Mesenchymal stem cell (in vitro differentiated cells and primary cell): ENCODE results near the gene BDKRB2.

ENCODE experiments used
- DNase-seq: peaks from one replicate; pipeline ENCODE4 v3.0.0-alpha.2; 2013
- H2AFZ ChIP-seq: one replicate; pipeline ENCODE4 v1.6.1; 2013; ENCODE audit warnings: low read depth, mild to moderate bottlenecking, control low read depth, inconsistent platforms, low read length, moderate library complexity
- H2AK5ac ChIP-seq: 2 replicates; pipeline ENCODE4 v1.6.1; 2013; ENCODE audit warnings: low read length, moderate library complexity, mild to moderate bottlenecking, inconsistent platforms; ENCODE audit not compliant: severe bottlenecking
- H2BK120ac ChIP-seq: one replicate; pipeline ENCODE4 v1.6.1; 2013; ENCODE audit warnings: low read depth, mild to moderate bottlenecking, inconsistent platforms, low read length, moderate library complexity
- H2BK12ac ChIP-seq, 2 experiments: one replicate each; pipeline ENCODE4 v1.6.1; 2013; ENCODE audit warnings: inconsistent platforms in 2 of 2, low read length in 2 of 2, mild to moderate bottlenecking in 2 of 2, moderate library complexity in 2 of 2, control low read depth in 1 of 2
- H2BK15ac ChIP-seq: one replicate; pipeline ENCODE4 v1.6.1; 2013; ENCODE audit warnings: mild to moderate bottlenecking, low read depth, inconsistent platforms; ENCODE audit not compliant: poor library complexity, severe bottlenecking
- H2BK5ac ChIP-seq: 2 replicates; pipeline ENCODE4 v1.6.1; 2013; ENCODE audit warnings: low read depth, mild to moderate bottlenecking, low read length, control low read depth, inconsistent platforms; ENCODE audit not compliant: poor library complexity, severe bottlenecking
- H3K14ac ChIP-seq, 2 experiments: one replicate each; pipeline ENCODE4 v1.6.1; 2013; ENCODE audit warnings: inconsistent platforms in 2 of 2, low read length in 2 of 2, control low read depth in 1 of 2, mild to moderate bottlenecking in 1 of 2, moderate library complexity in 1 of 2
- H3K18ac ChIP-seq, 2 experiments: one replicate each; pipeline ENCODE4 v1.6.1; 2013; ENCODE audit warnings: inconsistent platforms in 2 of 2, low read length in 2 of 2, control low read depth in 1 of 2, low read depth in 1 of 2, mild to moderate bottlenecking in 1 of 2
- H3K23ac ChIP-seq, 2 experiments: one replicate each; pipeline ENCODE4 v1.6.1; 2013; ENCODE audit warnings: inconsistent platforms in 2 of 2, low read length in 2 of 2, mild to moderate bottlenecking in 2 of 2, moderate library complexity in 2 of 2, control low read depth in 1 of 2
- H3K27ac ChIP-seq: 2 replicates; pipeline ENCODE4 v1.5.1; 2013; ENCODE audit warnings: mild to moderate bottlenecking, moderate library complexity, low read length, control low read depth, inconsistent platforms; ENCODE audit not compliant: poor library complexity, severe bottlenecking
- H3K27me3 ChIP-seq, 2 experiments: 2 replicates each; pipeline versions ENCODE4 v1.6.1 to v1.7.0; 2013; ENCODE audit warnings: low read length in 2 of 2, mild to moderate bottlenecking in 2 of 2, moderate library complexity in 2 of 2, control low read depth in 1 of 2, inconsistent platforms in 1 of 2; ENCODE audit not compliant: control insufficient read depth in 1 of 2, insufficient read depth in 1 of 2
- H3K36me3 ChIP-seq, 2 experiments: 2 replicates each; pipeline versions ENCODE4 v1.6.1 to v1.7.0; 2013; ENCODE audit warnings: low read length in 2 of 2, control low read depth in 1 of 2, inconsistent platforms in 1 of 2, low read depth in 1 of 2, mild to moderate bottlenecking in 1 of 2; ENCODE audit not compliant: insufficient read depth in 2 of 2, control insufficient read depth in 1 of 2
- H3K4ac ChIP-seq, 2 experiments: one replicate each; pipeline ENCODE4 v1.6.1; 2013; ENCODE audit warnings: inconsistent platforms in 2 of 2, low read length in 2 of 2, mild to moderate bottlenecking in 2 of 2, moderate library complexity in 2 of 2, control low read depth in 1 of 2, low read depth in 1 of 2
- H3K4me1 ChIP-seq: 2 replicates; pipeline ENCODE4 v1.6.1; 2013; ENCODE audit warnings: low read depth, low read length, control low read depth; ENCODE audit not compliant: control insufficient read depth, insufficient read depth
- H3K4me2 ChIP-seq: 2 replicates; pipeline ENCODE4 v1.6.1; 2013; ENCODE audit warnings: low read length, mild to moderate bottlenecking, inconsistent platforms; ENCODE audit not compliant: poor library complexity, severe bottlenecking
- H3K4me3 ChIP-seq, 2 experiments: 2 replicates each; pipeline versions ENCODE4 v1.5.1 to v1.7.0; 2013; ENCODE audit warnings: low read length in 2 of 2, mild to moderate bottlenecking in 2 of 2, control low read depth in 1 of 2, low read depth in 1 of 2; ENCODE audit not compliant: insufficient read depth in 1 of 2
- H3K79me1 ChIP-seq: replicated peaks from 2 replicates; pipeline ENCODE4 v1.6.1; 2013; ENCODE audit warnings: mild to moderate bottlenecking, control low read depth, low read length, inconsistent platforms; ENCODE audit not compliant: poor library complexity, severe bottlenecking
- H3K9ac ChIP-seq: 2 replicates; pipeline ENCODE4 v1.7.0; 2013; ENCODE audit warnings: mild to moderate bottlenecking, low read length, moderate library complexity
- H3K9me3 ChIP-seq: 2 replicates; pipeline ENCODE4 v1.7.0; 2013; ENCODE audit warnings: mild to moderate bottlenecking, low read length; ENCODE audit not compliant: control insufficient read depth
- H4K8ac ChIP-seq: one replicate; pipeline ENCODE4 v1.6.1; 2013; ENCODE audit warnings: inconsistent platforms, mild to moderate bottlenecking, low read length, moderate library complexity
- H4K91ac ChIP-seq: one replicate; pipeline ENCODE4 v1.6.1; 2013; ENCODE audit warnings: mild to moderate bottlenecking, low read length, inconsistent platforms
- whole genome bisulfite sequencing: methylation state at CpG from one replicate; pipeline ENCODE4 v1.1.7; 2013; ENCODE audit warnings: mixed read lengths; 5-methylcytosine and 5-hydroxymethylcytosine counted together

Gene BDKRB2

GRCh38 chr14:96270565-96271420 is 66.2 kb downstream of the BDKRB2 start:
- peak overlapping the region; percentile 2 for H2BK120ac ChIP-seq
- no peak overlapping the region for H4K8ac ChIP-seq
- H3K18ac ChIP-seq: peak overlapping the region; percentile 1 to 67
- H3K4me1 ChIP-seq: peaks cover 43% of the 10 kb centered on the region
- peaks cover 6% of the 10 kb centered on the region for H3K79me1 ChIP-seq
- peak overlapping the region; percentile 74 for H4K91ac ChIP-seq
- no peak overlapping the region for H3K14ac ChIP-seq
- DNase-seq: no peak
- H3K9me3 ChIP-seq: peaks cover 11% of the 10 kb centered on the region
- no peak overlapping the region for H2BK15ac ChIP-seq
- H3K27me3 ChIP-seq: no peaks in the 10 kb centered on the region
- no peak overlapping the region for H3K4me2 ChIP-seq
- peak overlapping the region; percentile 61 for H3K9ac ChIP-seq
- no peak overlapping the region for H2AFZ ChIP-seq
- H3K23ac ChIP-seq: no peak overlapping the region
- peak overlapping the region; percentile 16 to 90 for H3K4ac ChIP-seq
- peak overlapping the region; percentile 90 for H2AK5ac ChIP-seq
- H3K4me3 ChIP-seq: no peak overlapping the region
- H2BK12ac ChIP-seq: peak overlapping the region; percentile 81 to 91
- H3K36me3 ChIP-seq: peaks cover 0 to 1% of the 10 kb centered on the region in 2 experiments
- 97% methylated on average over 8 of the region's 8 CpGs for WGBS
- H2BK5ac ChIP-seq: no peak overlapping the region
- H3K27ac ChIP-seq: no peak overlapping the region

GRCh38 chr14:96271421-96271762 is 66.8 kb downstream of the BDKRB2 start:
- H2AK5ac ChIP-seq: no peak overlapping the region
- no peak overlapping the region for H4K8ac ChIP-seq
- no peak overlapping the region for H3K27ac ChIP-seq
- H3K9ac ChIP-seq: peak overlapping the region; percentile 61
- H3K4me3 ChIP-seq: no peak overlapping the region
- no peak overlapping the region for H2BK15ac ChIP-seq
- H2BK5ac ChIP-seq: no peak overlapping the region
- peak overlapping the region; percentile 52 for H4K91ac ChIP-seq
- H3K36me3 ChIP-seq: no peaks in the 10 kb centered on the region
- H3K4ac ChIP-seq: no peak overlapping the region
- no peak overlapping the region for H3K23ac ChIP-seq
- WGBS: 100% methylated on average over 1 of the region's 1 CpG
- no peak overlapping the region for H3K14ac ChIP-seq
- no peak overlapping the region for H3K4me2 ChIP-seq
- no peaks in the 10 kb centered on the region for H3K27me3 ChIP-seq
- no peaks in the 10 kb centered on the region for H3K79me1 ChIP-seq
- H2BK120ac ChIP-seq: no peak overlapping the region
- H2BK12ac ChIP-seq: peak overlapping the region; percentile 31 to 91
- peaks cover 38% of the 10 kb centered on the region for H3K4me1 ChIP-seq
- peaks cover 11% of the 10 kb centered on the region for H3K9me3 ChIP-seq
- peak overlapping the region in 1 of 2 experiments; percentile 67 for H3K18ac ChIP-seq
- no peak for DNase-seq
- no peak overlapping the region for H2AFZ ChIP-seq

GRCh38 chr14:96272777-96273473 is 68.3 kb downstream of the BDKRB2 start:
- H3K36me3 ChIP-seq: no peaks in the 10 kb centered on the region
- DNase-seq: no peak
- no peak overlapping the region for H2BK15ac ChIP-seq
- H3K27me3 ChIP-seq: no peaks in the 10 kb centered on the region
- H3K4me3 ChIP-seq: peak overlapping the region in 1 of 2 experiments; percentile 25
- H3K18ac ChIP-seq: no peak overlapping the region
- peaks cover 26% of the 10 kb centered on the region for H3K4me1 ChIP-seq
- no peaks in the 10 kb centered on the region for H3K79me1 ChIP-seq
- peak overlapping the region in 1 of 2 experiments; percentile 25 for H2BK12ac ChIP-seq
- no peak overlapping the region for H3K4me2 ChIP-seq
- H3K9me3 ChIP-seq: peaks cover 16% of the 10 kb centered on the region
- H2AK5ac ChIP-seq: peak overlapping the region; percentile 15
- H2BK120ac ChIP-seq: no peak overlapping the region
- 28% methylated on average over 2 of the region's 3 CpGs for WGBS
- no peak overlapping the region for H2AFZ ChIP-seq
- H3K23ac ChIP-seq: no peak overlapping the region
- H3K14ac ChIP-seq: no peak overlapping the region
- no peak overlapping the region for H4K91ac ChIP-seq
- peak overlapping the region in 1 of 2 experiments; percentile 53 for H3K4ac ChIP-seq
- no peak overlapping the region for H4K8ac ChIP-seq
- H2BK5ac ChIP-seq: no peak overlapping the region
- H3K9ac ChIP-seq: no peak overlapping the region
- no peak overlapping the region for H3K27ac ChIP-seq

- peak overlapping the region; percentile 75 to 93 for H2BK12ac ChIP-seq
- H2AK5ac ChIP-seq: peak overlapping the region; percentile 66
- no peak overlapping the region for H3K4me3 ChIP-seq
- H2BK15ac ChIP-seq: peak overlapping the region; percentile 15
- H3K23ac ChIP-seq: no peak overlapping the region
- H3K79me1 ChIP-seq: no peaks in the 10 kb centered on the region
- no peak overlapping the region for H3K9ac ChIP-seq
- peaks cover 22% of the 10 kb centered on the region for H3K9me3 ChIP-seq
- no peak overlapping the region for H3K14ac ChIP-seq
- no peak overlapping the region for H3K27ac ChIP-seq
- no peak overlapping the region for H2BK5ac ChIP-seq
- H2BK120ac ChIP-seq: peak overlapping the region; percentile 39
- no peak overlapping the region for H3K4me2 ChIP-seq
- H3K18ac ChIP-seq: peak overlapping the region; percentile 3 to 29
- H3K27me3 ChIP-seq: no peaks in the 10 kb centered on the region
- H2AFZ ChIP-seq: no peak overlapping the region
- H3K4me1 ChIP-seq: peaks cover 22% of the 10 kb centered on the region
- peaks cover 3% of the 10 kb centered on the region in 2 experiments for H3K36me3 ChIP-seq
- WGBS: 94% methylated on average over 4 of the region's 5 CpGs
- no peak overlapping the region for H4K91ac ChIP-seq
- H3K4ac ChIP-seq: peak overlapping the region; percentile 9 to 29
- H4K8ac ChIP-seq: peak overlapping the region; percentile 52
- no peak for DNase-seq
Measured at GRCh38 chr14:96273629-96274028, 69.0 kb downstream of the BDKRB2 start.
